Dedifferentiated amniotic fluid mesenchymal stem cell (primary cell): ENCODE measurements around the gene EVI5L.

Source experiments
- DNase-seq: peaks from one replicate; pipeline ENCODE4 v3.0.0-alpha.2; 2016; ENCODE audit errors: extremely low spot score

EVI5L gene

GRCh38 chr19:7911508-7912143 lies 81.6 kb downstream of the EVI5L start:
- no peak for DNase-seq

DNA sequence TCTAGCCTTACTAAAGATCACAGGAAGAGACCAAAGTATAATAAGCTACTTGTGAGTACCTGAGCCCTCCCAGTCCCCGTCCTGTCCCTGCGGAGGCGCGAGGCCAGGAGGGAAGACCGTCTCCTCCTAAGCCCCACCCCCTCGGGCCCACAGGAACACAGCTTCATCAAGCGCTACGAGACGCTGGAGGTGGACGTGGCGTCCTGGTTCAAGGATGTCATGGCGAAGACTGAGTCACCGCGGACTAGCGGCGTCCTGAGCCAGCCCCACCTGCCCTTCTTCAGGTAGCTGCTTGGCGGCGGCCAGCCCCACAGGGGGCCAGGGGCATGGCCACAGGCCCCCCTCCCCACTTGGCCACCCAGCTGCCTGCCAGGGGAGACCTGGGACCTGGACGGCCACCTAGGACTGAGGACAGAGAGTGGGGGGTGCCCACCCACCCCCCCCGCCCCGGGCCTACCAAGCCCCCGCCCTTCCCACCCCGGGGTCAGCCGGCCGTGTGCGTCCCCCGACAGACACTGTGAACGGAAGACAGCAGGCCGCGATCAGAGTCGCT lies 82.2 kb downstream of the EVI5L start:
- no peak for DNase-seq

DNA sequence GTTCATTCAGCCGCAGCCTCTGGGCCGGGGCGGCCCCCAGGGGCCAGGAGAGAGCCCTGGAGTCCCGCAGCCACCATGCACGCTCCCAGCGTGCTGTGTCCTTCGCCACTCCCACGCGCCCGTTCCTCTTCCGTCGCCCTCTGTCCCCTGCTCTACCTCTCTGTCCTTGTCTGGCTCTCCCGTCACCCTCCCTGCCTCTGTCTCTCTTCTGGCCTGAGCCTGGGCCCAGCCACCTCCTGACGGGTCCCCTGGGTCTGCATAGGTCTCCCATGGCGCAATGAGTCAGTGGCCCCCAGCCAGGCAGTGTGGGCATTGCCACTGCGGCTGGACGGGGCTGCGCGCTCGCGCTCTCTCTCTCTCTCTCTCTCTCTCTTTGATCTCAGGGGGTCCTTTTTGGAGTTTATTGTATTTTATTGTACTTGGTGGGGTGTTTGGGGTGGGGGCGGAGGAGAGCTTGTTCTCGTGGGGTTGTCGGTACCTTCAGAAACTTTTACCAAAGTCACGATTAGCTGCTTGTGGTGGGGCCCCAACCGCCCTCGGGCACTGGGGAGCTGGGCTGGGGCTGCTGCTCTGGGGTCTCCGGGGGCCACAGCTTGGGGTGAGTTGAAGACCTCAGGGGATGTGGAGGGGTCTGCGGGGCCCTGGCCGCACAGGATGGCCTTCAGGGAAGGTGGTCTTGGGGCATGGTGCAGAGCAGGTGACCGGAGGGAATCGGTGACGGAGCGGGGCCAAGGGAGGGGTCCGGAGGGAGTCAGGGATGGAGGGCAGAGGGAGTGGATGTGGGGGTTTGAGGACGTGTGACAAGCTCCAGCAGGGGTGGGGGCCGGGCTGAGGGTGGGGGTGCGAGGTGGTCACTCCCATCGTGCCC lies 82.9 kb downstream of the EVI5L start:
- no peak for DNase-seq

DNA sequence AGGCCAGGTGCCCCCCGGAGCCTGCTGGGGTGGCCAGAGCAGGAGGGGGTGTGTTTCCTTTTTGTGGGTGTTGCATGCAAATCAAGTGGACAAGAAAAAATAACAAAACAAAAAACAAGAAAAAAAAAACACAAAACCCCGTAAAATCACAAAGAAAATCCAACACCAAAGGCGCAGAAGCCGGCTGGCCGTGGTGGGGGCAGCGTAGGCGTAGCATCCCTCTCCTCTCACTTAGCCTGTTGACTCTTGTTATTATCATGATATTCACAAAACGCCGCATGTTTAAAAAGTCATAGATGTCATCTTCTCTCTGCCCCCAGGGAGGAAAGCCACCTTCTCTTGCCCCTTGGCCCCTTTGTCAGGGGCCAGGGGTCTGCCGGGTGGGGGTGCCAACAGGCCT lies 83.6 kb downstream of the EVI5L start:
- no peak for DNase-seq

- no peak for DNase-seq
These were observed 84.1 kb downstream of the EVI5L start for GRCh38 chr19:7914099-7914498.
